Bladder microvascular endothelial cell (primary cell): ENCODE results near the gene LRRC8C. TPM values are rescaled to one million over a fixed set of nuclear protein-coding genes. Genes with fewer than 3 reads are reported as not detected.

ENCODE experiments used
- total RNA-seq: library from RNA; depleted of rRNA; stranded (reverse); fragments of >200 nt; gene quantifications from 2 replicates; pipeline ENCODE4 v1.2.3, GENCODE V29; 2014

LRRC8C gene
- total RNA-seq = 17.8 and 27.1 TPM in 2 replicates

GRCh38 chr1:89632657-89633247 lies at the start of gene LRRC8C:
Gene LRRC8C (plus strand): TSS chr1:89633120. CDS start chr1:89686474, 53,354 bp downstream.

Other genes starting within 250 kb of the LRRC8C start
- gene LRRC8B, start 108.3 kb upstream of the LRRC8C start, total RNA-seq = 6.3 and 7.3 TPM in 2 replicates
- 6.5 and 17.9 TPM in 2 replicates for gene LRRC8D, start 187.9 kb downstream of the LRRC8C start, total RNA-seq